NCI-H1436 treated with DMSO at 0.1 percent for 48 hours (cell line): ENCODE measurements around the gene ILKAP.

Experiments used
- DNase-seq: peaks from one replicate; lab custom pipeline; 2025; lab: John Stamatoyannopoulos, UW

The ILKAP gene

DNA sequence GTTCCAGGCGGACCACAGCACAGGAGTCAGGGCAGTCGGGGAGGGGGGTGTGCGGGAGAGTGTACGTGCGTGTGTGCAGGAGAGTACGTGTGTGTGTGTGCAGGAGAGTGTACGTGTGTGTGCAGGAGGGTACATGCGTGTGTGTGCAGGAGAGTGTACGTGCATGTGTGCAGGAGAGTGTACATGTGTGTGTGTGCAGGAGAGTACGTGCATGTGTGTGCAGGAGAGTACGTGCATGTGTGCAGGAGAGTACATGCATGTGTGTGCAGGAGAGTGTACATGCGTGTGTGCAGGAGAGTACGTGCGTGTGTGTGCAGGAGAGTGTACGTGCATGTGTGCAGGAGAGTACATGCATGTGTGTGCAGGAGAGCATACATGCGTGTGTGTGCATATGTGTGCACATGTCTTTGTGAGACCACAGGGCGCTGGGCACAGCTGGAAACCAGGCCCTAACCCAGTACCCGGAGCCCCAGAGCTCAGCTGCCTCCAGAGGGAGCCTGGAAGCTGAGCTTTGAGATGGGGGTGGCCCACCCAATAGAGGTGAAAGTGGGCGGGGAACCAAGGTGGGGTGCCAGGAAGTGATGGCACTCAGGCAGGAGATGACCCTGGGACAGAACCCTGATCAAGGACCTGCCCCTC lies 78.9 kb downstream of the ILKAP start:
- no peak for DNase-seq

DNA sequence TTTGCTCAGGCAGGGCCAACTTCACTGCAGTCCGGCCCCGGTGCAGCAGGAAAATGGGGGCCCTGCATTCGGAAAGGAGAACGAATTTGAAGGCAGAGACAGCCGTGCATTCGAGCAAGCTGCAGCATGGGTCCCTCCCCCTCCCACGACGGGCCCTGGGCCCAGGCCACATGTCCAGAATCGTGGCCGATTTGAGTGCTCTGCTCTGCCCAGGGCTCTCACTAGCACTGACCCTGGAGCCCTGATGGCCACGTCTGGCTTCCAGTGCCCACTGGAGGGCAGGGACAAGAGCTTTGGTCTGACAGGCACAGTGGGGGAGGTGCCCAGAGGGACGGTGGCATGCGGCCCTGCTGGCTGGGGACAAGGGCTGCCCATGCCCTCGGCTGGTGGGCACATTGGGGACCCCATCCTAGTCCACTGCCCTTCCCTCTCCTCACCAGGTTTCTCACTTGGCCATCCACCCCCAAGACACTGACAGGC lies 79.5 kb downstream of the ILKAP start:
- DNase-seq = no peak

GRCh38 chr2:238123218-238123971 lies 80.1 kb downstream of the ILKAP start:
- no peak for DNase-seq

DNA sequence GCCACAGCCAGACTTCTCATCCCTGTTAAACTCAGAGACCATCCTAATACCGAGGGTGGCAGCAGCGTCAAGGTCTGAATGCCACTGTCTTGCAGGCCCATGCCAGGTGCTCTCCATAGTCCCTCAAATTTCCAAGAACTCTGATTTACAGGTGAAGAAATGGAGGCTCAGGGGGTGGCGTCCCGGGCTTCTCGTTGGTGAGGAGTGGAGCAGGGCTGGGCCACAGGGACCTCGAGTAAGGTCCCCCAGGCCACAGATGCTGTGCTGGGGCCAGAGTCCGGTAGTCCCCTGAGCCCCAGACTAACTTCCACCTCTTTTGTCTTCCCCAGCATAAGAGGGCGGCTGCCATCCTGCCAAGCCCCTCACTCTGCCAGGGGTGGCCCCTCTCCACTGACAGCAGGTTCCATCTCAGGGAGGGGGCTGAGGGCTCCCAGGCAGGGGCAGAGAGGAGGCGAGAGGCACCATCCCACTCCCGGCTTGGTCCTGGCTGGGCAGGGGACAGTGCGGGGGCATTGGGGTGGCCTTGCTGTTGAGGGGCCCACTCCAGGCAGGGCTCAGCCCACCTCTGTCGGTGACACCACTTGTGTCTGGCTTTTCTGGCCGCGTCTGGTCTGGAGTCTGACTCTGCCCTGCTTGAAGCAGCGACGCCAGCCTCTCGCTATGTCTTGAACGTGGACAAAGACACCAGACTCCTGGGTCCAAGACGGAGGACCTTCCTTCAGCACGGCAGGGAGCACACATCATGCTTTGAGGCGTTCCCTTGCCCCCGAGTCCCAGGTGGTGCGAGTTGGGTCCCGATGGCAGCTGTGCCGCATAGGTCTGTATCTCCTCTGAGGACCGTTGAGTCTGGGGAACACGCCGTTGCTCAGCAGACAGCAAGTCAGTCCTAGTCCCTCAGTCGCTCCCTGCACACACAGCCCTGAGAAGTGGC lies 80.9 kb downstream of the ILKAP start:
- DNase-seq = no peak

DNA sequence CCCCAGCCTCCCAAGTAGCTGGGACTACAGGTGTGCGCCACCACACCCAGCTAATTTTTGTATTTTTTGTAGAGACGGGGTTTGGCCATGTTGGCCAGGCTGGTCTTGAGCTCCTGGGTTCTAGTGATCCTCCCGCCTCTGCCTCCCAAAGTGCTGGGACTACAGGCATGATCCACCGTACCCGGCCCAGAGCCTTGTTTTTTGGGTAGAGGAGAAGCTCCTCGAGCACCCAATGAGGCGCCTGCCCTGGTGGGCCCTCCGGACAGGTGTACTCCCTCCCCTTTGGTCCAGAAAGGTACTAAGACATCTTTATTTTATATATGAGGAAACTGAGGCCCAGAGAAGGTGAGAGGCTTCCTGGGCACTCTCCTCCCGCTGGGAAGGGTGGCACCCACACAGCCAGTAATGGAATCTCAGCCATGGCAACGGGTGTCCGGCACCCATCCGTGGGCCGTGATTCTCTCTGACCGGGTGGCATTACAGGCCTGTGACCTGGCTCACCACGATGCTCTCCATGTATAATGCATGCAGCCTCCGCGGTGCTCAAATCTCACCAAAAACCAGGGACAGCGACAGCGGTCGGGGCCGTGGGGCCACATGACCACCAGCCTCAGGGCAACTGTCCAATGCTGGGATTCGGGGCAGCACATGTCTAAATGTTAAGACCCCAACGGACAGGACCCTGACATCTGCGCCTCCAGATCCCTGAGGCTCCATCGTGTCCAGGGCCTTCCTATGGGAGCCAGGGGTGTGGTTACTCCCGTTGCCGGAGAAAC lies 81.8 kb downstream of the ILKAP start:
- no peak for DNase-seq

DNA sequence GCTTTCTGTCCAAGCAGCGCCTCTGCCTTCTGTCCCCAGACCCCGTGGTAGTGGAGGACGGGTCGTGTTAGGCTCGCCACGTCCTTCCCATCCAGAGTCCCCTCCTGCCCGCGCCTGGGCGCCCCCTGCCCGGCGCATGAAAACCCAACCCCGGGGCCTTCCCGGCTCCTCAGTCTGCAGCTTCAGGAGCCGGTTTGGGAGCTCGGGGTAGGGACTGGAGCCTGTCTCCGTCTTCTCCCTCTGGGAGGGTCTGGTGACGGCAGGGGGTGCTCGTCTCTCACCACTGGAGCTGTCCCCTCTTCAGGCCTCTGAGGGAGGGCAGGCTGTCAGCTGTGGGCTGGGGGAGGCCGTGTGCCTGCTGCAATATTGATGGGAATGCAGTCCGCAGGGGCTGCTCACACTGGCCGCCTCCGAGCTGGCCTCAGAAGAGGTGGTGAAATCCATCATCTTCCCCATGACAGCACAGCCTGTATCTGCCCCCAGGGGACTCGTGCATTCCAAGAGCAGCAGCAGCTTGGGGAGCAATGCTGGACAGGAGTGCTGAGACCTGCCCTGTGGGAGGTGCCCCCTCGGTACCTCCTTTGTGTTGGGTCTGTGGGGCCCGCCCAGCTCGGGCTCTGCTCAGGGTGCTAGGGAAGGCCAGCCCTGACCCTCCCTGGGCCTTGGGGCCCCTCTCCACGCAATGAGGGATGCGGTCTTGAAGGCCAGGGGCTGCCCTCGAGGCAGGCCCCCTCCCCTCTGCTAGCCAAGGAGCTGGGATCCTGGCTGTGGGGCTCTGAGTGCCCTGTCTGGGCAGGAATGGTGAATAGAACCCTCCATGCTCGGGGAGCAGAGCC lies 82.8 kb downstream of the ILKAP start:
- no peak for DNase-seq
